T-helper 2 cell treated with Interferon-gamma antibody and Interleukin-4, amounts not matched to agents 5 μg/mL and 100 μg/mL, for 36 hours (primary cell): ENCODE measurements around the gene MSX1.
A peak's percentile ranks its signal among the peaks of the same experiment; 100 is the strongest.

Source experiments
- DNase-seq: peaks from one replicate; pipeline ENCODE4 v3.0.0; 2021; ENCODE audit warnings: low spot score
- H3K27ac Mint-ChIP-seq: one replicate; pipeline ENCODE4 v1.8.0; 2021; ENCODE audit warnings: mild to moderate bottlenecking, mixed read lengths
- H3K27me3 Mint-ChIP-seq: one replicate; pipeline ENCODE4 v1.8.0; 2021; ENCODE audit warnings: low read depth, mixed read lengths
- H3K36me3 Mint-ChIP-seq: one replicate; pipeline ENCODE4 v1.8.0; 2021; ENCODE audit warnings: low read depth, mixed read lengths
- H3K4me1 Mint-ChIP-seq: one replicate; pipeline ENCODE4 v1.8.0; 2021; ENCODE audit warnings: low read depth, mixed read lengths
- H3K4me3 Mint-ChIP-seq: one replicate; pipeline ENCODE4 v1.8.0; 2022; ENCODE audit warnings: mild to moderate bottlenecking, moderate library complexity, mixed read lengths
- H3K9me3 Mint-ChIP-seq: one replicate; pipeline ENCODE4 v1.8.0; 2021; ENCODE audit warnings: mixed read lengths

MSX1 gene

GRCh38 chr4:4849106-4849505, 10.4 kb upstream of the MSX1 start:
- H3K4me3 Mint-ChIP-seq, result no peak overlapping the region
- peaks cover 3% of the 10 kb centered on the region for H3K4me1 Mint-ChIP-seq
- no peaks in the 10 kb centered on the region for H3K9me3 Mint-ChIP-seq
- H3K27ac Mint-ChIP-seq, result no peak overlapping the region
- no peak for DNase-seq
- H3K36me3 Mint-ChIP-seq, result no peaks in the 10 kb centered on the region
- peaks cover 31% of the 10 kb centered on the region for H3K27me3 Mint-ChIP-seq

- peaks cover 37% of the 10 kb centered on the region for H3K27me3 Mint-ChIP-seq
- H3K4me1 Mint-ChIP-seq, result peaks cover 3% of the 10 kb centered on the region
- H3K9me3 Mint-ChIP-seq, result no peaks in the 10 kb centered on the region
- no peak overlapping the region for H3K27ac Mint-ChIP-seq
- no peaks in the 10 kb centered on the region for H3K36me3 Mint-ChIP-seq
- H3K4me3 Mint-ChIP-seq, result no peak overlapping the region
- no peak for DNase-seq
Measured at GRCh38 chr4:4849524-4850193, 9.8 kb upstream of the MSX1 start.

- no peak overlapping the region for H3K27ac Mint-ChIP-seq
- no peak overlapping the region for H3K4me3 Mint-ChIP-seq
- H3K4me1 Mint-ChIP-seq, result peaks cover 3% of the 10 kb centered on the region
- H3K27me3 Mint-ChIP-seq, result peaks cover 50% of the 10 kb centered on the region
- no peak for DNase-seq
- H3K9me3 Mint-ChIP-seq, result no peaks in the 10 kb centered on the region
- no peaks in the 10 kb centered on the region for H3K36me3 Mint-ChIP-seq
Measured at GRCh38 chr4:4851081-4851480, 8.4 kb upstream of the MSX1 start.

GRCh38 chr4:4851906-4852305, 7.6 kb upstream of the MSX1 start:
- H3K9me3 Mint-ChIP-seq, result no peaks in the 10 kb centered on the region
- H3K27ac Mint-ChIP-seq, result no peak overlapping the region
- DNase-seq, result no peak
- H3K4me3 Mint-ChIP-seq, result no peak overlapping the region
- H3K4me1 Mint-ChIP-seq, result peaks cover 6% of the 10 kb centered on the region
- peaks cover 57% of the 10 kb centered on the region for H3K27me3 Mint-ChIP-seq
- H3K36me3 Mint-ChIP-seq, result no peaks in the 10 kb centered on the region

GRCh38 chr4:4852591-4853362, 6.7 kb upstream of the MSX1 start:
- DNase-seq, result no peak
- H3K4me3 Mint-ChIP-seq, result peak overlapping the region; percentile 66
- H3K36me3 Mint-ChIP-seq, result no peaks in the 10 kb centered on the region
- H3K4me1 Mint-ChIP-seq, result peaks cover 6% of the 10 kb centered on the region
- peaks cover 66% of the 10 kb centered on the region for H3K27me3 Mint-ChIP-seq
- H3K27ac Mint-ChIP-seq, result no peak overlapping the region
- no peaks in the 10 kb centered on the region for H3K9me3 Mint-ChIP-seq

- Mint-ChIP-seq H3K4me1 (peaks cover 6% of the 10 kb centered on the region), H3K36me3 (no peaks in the 10 kb centered on the region), H3K27me3 (peaks cover 71% of the 10 kb centered on the region), H3K4me3 (peak overlapping the region; percentile 66), H3K9me3 (no peaks in the 10 kb centered on the region), H3K27ac (no peak overlapping the region)
- no peak for DNase-seq
Measured at GRCh38 chr4:4853371-4853823, 6.1 kb upstream of the MSX1 start.

GRCh38 chr4:4853921-4854648, 5.4 kb upstream of the MSX1 start:
- DNase-seq, result no peak
- Mint-ChIP-seq H3K36me3 (no peaks in the 10 kb centered on the region), H3K4me3 (no peak overlapping the region), H3K9me3 (no peaks in the 10 kb centered on the region), H3K27me3 (peaks cover 77% of the 10 kb centered on the region), H3K27ac (no peak overlapping the region), H3K4me1 (peaks cover 6% of the 10 kb centered on the region)

- no peak overlapping the region for H3K27ac Mint-ChIP-seq
- H3K4me3 Mint-ChIP-seq, result no peak overlapping the region
Measured at GRCh38 chr4:4854649-4855295, 4.7 kb upstream of the MSX1 start.

GRCh38 chr4:4855301-4856070, 4.0 kb upstream of the MSX1 start:
- Mint-ChIP-seq H3K4me1 (peaks cover 7% of the 10 kb centered on the region), H3K9me3 (no peaks in the 10 kb centered on the region), H3K27ac (peak overlapping the region; percentile 49), H3K4me3 (no peak overlapping the region), H3K36me3 (no peaks in the 10 kb centered on the region), H3K27me3 (peaks cover 78% of the 10 kb centered on the region)
- no peak for DNase-seq

More at GRCh38 chr4:4854649-4855295, 4.7 kb upstream of the MSX1 start:
- Mint-ChIP-seq H3K4me1 (peaks cover 6% of the 10 kb centered on the region), H3K27me3 (peaks cover 79% of the 10 kb centered on the region), H3K9me3 (no peaks in the 10 kb centered on the region), H3K36me3 (no peaks in the 10 kb centered on the region)
- no peak for DNase-seq

GRCh38 chr4:4856071-4857000, 3.1 kb upstream of the MSX1 start:
- Mint-ChIP-seq H3K4me3 (no peak overlapping the region), H3K36me3 (no peaks in the 10 kb centered on the region), H3K9me3 (no peaks in the 10 kb centered on the region), H3K4me1 (peaks cover 10% of the 10 kb centered on the region), H3K27ac (peak overlapping the region; percentile 65), H3K27me3 (peaks cover 82% of the 10 kb centered on the region)
- DNase-seq, result no peak

- no peak for DNase-seq
- Mint-ChIP-seq H3K4me3 (no peak overlapping the region), H3K36me3 (no peaks in the 10 kb centered on the region), H3K9me3 (no peaks in the 10 kb centered on the region), H3K4me1 (peaks cover 10% of the 10 kb centered on the region), H3K27ac (peak overlapping the region; percentile 57), H3K27me3 (peaks cover 83% of the 10 kb centered on the region)
Measured at GRCh38 chr4:4857001-4857808, 2.3 kb upstream of the MSX1 start.
